A549 (cell line): ENCODE measurements around the gene CENATAC.

Experiments used
- CTCF ChIP-seq: fragments of >200 bp; sonication (Bioruptor Twin); formaldehyde crosslinking; IDR thresholded peaks from 3 replicates; pipeline ENCODE4 v1.5.1; 2016
- HDAC2 ChIP-seq: fragments of 200-600 bp; sonication (generic); IDR thresholded peaks from 2 replicates; pipeline ENCODE4 v1.6.1; 2016
- KDM1A ChIP-seq: fragments of 200-600 bp; sonication (generic); IDR thresholded peaks from 2 replicates; pipeline ENCODE4 v1.6.1; 2016; ENCODE audit warnings: low read depth, mild to moderate bottlenecking
- REST ChIP-seq: fragments of 200-600 bp; sonication (generic); IDR thresholded peaks from 2 replicates; pipeline ENCODE4 v1.6.1; 2016; ENCODE audit warnings: antibody characterized with exemption, mild to moderate bottlenecking, moderate library complexity
- ZSCAN20 ChIP-seq: fragments of 250-450 bp; sonication (Bioruptor Pico); IDR thresholded peaks from 2 replicates; pipeline ENCODE4 v1.8.0; 2022; ENCODE audit warnings: mild to moderate bottlenecking, moderate library complexity
- TF ChIP-seq, protein P1 (sequence below): IDR thresholded peaks from 2 replicates; pipeline ENCODE4 v1.6.1; 2012
- TF ChIP-seq, protein P2 (sequence below): fragments of 250-450 bp; sonication (Bioruptor Pico); IDR thresholded peaks from 2 replicates; pipeline ENCODE4 v1.5.0; 2021; ENCODE audit warnings: mild to moderate bottlenecking, moderate library complexity, borderline replicate concordance

DNA sequence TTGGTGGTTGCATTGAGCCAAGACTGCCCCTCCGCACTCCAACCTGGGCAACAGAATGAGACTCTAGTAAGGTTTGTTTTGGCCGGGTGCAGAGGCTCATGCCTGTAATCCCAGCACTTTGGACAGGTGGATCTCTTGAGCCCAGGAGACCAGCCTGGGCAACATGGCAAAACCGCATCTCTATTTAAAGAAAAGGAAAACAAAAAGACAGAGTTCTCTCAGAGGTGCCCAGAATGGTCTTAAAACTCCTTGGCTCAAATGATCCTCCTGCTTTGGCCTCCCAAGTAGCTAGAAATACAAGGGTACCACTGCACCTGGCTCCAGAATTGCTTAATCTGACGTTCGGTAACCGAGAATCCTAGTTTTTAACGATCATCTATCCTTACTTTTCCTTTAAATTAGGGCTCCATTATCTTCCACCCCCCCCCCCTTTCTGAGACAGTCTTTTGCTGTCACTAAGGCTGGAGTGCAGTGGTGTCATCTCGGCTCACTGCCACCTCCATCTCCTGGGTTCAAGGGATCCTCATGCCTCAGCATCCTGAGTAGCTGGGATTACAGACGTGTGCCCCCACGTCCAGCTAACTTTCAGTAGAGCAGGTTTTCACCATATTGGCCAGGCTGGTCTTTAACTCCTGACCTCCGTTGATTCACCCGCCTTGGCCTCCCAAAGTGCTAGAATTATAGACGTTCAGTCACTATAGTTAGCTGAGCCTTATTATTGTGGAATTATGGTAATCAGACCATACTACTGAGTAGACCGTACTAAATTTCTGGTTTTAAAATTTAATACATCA is 18.5 kb downstream of the CENATAC start:
- TF ChIP-seq, protein P1, sequence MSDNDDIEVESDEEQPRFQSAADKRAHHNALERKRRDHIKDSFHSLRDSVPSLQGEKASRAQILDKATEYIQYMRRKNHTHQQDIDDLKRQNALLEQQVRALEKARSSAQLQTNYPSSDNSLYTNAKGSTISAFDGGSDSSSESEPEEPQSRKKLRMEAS: no peak
- TF ChIP-seq ZSCAN20 (no peak), KDM1A (no peak), REST (no peak), HDAC2 (no peak), CTCF (no peak)
- TF ChIP-seq, protein P2, sequence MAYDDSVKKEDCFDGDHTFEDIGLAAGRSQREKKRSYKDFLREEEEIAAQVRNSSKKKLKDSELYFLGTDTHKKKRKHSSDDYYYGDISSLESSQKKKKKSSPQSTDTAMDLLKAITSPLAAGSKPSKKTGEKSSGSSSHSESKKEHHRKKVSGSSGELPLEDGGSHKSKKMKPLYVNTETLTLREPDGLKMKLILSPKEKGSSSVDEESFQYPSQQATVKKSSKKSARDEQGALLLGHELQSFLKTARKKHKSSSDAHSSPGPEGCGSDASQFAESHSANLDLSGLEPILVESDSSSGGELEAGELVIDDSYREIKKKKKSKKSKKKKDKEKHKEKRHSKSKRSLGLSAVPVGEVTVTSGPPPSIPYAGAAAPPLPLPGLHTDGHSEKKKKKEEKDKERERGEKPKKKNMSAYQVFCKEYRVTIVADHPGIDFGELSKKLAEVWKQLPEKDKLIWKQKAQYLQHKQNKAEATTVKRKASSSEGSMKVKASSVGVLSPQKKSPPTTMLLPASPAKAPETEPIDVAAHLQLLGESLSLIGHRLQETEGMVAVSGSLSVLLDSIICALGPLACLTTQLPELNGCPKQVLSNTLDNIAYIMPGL (CRISPR knock-in tag): no peak
